Lower lobe of right lung (tissue), 2 donors: ENCODE results near the gene CRAT. TPM values are rescaled to one million over a fixed set of nuclear protein-coding genes. Genes with fewer than 3 reads are reported as not detected.
"Not testable (repeated sequence)": the region's sequence is repeated elsewhere in the genome, so short reads cannot be mapped to it uniquely, and the experiment has no call there.

ENCODE experiments used
- ATAC-seq, 2 donors: fragments of 200-7000 bp; cut with Tn5 transposase; one replicate each; pipeline ENCODE4 v1.9.1; 2020 to 2022; ENCODE audit warnings: mild to moderate bottlenecking in 2 of 2, moderate library complexity in 2 of 2
- DNase-seq: peaks from one replicate; pipeline ENCODE4 v3.0.0-alpha.2; 2020
- H3K27ac ChIP-seq: fragments of 200-600 bp; one replicate; pipeline ENCODE4 v1.8.0; 2022
- H3K27me3 ChIP-seq: fragments of 200-600 bp; one replicate; pipeline ENCODE4 v1.8.0; 2022; ENCODE audit warnings: low read depth
- H3K36me3 ChIP-seq: fragments of 200-600 bp; one replicate; pipeline ENCODE4 v1.8.0; 2022; ENCODE audit warnings: mild to moderate bottlenecking
- H3K4me1 ChIP-seq: fragments of 200-600 bp; one replicate; pipeline ENCODE4 v1.8.0; 2022
- H3K4me3 ChIP-seq: fragments of 200-600 bp; one replicate; pipeline ENCODE4 v1.8.0; 2022; ENCODE audit warnings: mild to moderate bottlenecking
- H3K9me3 ChIP-seq: fragments of 200-600 bp; one replicate; pipeline ENCODE4 v1.8.0; 2022
- intact Hi-C: fragments of 100-400 bp; cut with DNase I; formaldehyde crosslinking; loops from one replicate; pipeline ENCODE4 v1.11.0; 2022
- total RNA-seq: library from RNA; stranded (reverse); fragmentation: NEBNext Ultra II Directional; extraction: Animal tissue kit (Norgen Biotek cat#: 25700); gene quantifications from one replicate; pipeline ENCODE4 v1.2.1, GENCODE V29; 2021
- TF ChIP-seq, protein P1 (sequence below): fragments of 200-600 bp; IDR thresholded peaks from one replicate; pipeline ENCODE4 v1.8.0; 2022; ENCODE audit warnings: antibody characterized with exemption, mild to moderate bottlenecking
- donor health status: DM: no; HTN: yes; CAD: no; lungs with severe emphysema.

Gene CRAT
- total RNA-seq, 1 donor from 2014 or later = 23.2 TPM

DNA sequence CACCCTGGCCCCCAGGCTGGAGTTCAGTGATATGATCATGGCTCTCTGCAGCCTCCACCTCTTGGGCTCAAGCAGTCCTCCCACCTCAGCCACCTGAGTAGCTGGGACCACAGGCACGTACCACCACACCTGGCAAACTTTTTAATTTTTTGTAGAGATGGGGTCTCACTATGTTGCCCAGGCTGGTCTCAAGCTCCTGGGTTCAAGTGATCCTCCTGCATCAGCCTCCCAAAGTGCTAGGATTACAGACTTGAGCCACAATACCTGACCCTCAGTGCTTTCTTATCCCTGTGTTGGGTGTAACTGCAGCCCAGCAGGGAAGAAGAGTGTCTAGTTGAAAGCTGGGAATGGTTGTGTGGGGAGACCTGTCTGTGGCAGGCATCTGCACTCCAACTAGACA, 11.5 kb upstream of the CRAT start:
- Histone ChIP-seq H3K4me1 (peaks cover 4% of the 10 kb centered on the region), H3K27me3 (no peaks in the 10 kb centered on the region), H3K4me3 (no peak overlapping the region), H3K9me3 (no peaks in the 10 kb centered on the region), H3K36me3 (peaks cover 67% of the 10 kb centered on the region), H3K27ac (no peak overlapping the region)
- no peak for ATAC-seq
- intact Hi-C loops = no loop called here
- TF ChIP-seq, protein P1, sequence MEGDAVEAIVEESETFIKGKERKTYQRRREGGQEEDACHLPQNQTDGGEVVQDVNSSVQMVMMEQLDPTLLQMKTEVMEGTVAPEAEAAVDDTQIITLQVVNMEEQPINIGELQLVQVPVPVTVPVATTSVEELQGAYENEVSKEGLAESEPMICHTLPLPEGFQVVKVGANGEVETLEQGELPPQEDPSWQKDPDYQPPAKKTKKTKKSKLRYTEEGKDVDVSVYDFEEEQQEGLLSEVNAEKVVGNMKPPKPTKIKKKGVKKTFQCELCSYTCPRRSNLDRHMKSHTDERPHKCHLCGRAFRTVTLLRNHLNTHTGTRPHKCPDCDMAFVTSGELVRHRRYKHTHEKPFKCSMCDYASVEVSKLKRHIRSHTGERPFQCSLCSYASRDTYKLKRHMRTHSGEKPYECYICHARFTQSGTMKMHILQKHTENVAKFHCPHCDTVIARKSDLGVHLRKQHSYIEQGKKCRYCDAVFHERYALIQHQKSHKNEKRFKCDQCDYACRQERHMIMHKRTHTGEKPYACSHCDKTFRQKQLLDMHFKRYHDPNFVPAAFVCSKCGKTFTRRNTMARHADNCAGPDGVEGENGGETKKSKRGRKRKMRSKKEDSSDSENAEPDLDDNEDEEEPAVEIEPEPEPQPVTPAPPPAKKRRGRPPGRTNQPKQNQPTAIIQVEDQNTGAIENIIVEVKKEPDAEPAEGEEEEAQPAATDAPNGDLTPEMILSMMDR = no peak
- no peak for DNase-seq

GRCh38 chr9:129121483-129121882, 10.9 kb upstream of the CRAT start:
- H3K36me3 ChIP-seq = peaks cover 61% of the 10 kb centered on the region
- H3K4me3 ChIP-seq = no peak overlapping the region
- peak in 1 of 2 donors; percentile 27 for ATAC-seq

GRCh38 chr9:129118799-129119198, 8.2 kb upstream of the CRAT start:
- Histone ChIP-seq H3K36me3 (peaks cover 36% of the 10 kb centered on the region), H3K4me1 (peaks cover 8% of the 10 kb centered on the region), H3K27ac (no peak overlapping the region), H3K27me3 (no peaks in the 10 kb centered on the region), H3K9me3 (no peaks in the 10 kb centered on the region), H3K4me3 (no peak overlapping the region)
- intact Hi-C loops = no loop called here
- DNase-seq (no peak), ATAC-seq (no peak)
- TF ChIP-seq, protein P1 = no peak

More at GRCh38 chr9:129121483-129121882, 10.9 kb upstream of the CRAT start:
- TF ChIP-seq, protein P1 = no peak
- no peaks in the 10 kb centered on the region for H3K9me3 ChIP-seq
- H3K27ac ChIP-seq = no peak overlapping the region
- no peaks in the 10 kb centered on the region for H3K4me1 ChIP-seq
- DNase-seq = no peak
- intact Hi-C loops = no loop called here
- H3K27me3 ChIP-seq = no peaks in the 10 kb centered on the region

- intact Hi-C loops = no loop called here
- Histone ChIP-seq H3K27me3 (no peaks in the 10 kb centered on the region), H3K9me3 (no peaks in the 10 kb centered on the region), H3K4me3 (no peak overlapping the region), H3K36me3 (no peaks in the 10 kb centered on the region), H3K27ac (no peak overlapping the region), H3K4me1 (peaks cover 39% of the 10 kb centered on the region)
- TF ChIP-seq, protein P1 = no peak
- ATAC-seq (no peak), DNase-seq (peak; percentile 66)
Observed at GRCh38 chr9:129113645-129114304, 3.2 kb upstream of the CRAT start.

DNA sequence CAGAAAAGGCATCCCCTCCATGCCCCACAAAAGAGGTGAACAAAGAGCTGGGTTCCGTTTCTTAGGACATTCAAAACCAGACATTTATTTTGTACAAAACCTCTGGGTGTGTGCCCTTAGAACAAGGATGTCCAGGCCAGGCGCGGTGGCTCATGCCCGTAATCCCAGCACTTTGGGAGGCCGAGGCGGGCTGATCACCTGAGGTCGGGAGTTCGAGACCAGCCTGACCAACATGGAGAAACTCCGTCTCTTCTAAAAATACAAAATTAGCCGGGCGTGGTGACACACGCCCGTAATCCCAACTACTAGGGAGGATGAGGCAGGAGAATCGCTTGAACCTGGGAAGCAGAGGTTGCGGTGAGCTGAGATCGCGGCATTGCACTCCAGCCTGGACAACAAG, 1.9 kb upstream of the CRAT start:
- Histone ChIP-seq H3K4me3 (peak overlapping the region; percentile 73), H3K4me1 (peaks cover 39% of the 10 kb centered on the region)
- H3K27me3 ChIP-seq, H3K9me3 ChIP-seq, H3K27ac ChIP-seq, DNase-seq, ATAC-seq, H3K36me3 ChIP-seq, intact Hi-C loops: not testable (repeated sequence)

GRCh38 chr9:129111528-129112151, 1.0 kb upstream of the CRAT start:
- intact Hi-C loops = no loop called here
- peak overlapping the region; percentile 93 for H3K27ac ChIP-seq
- ATAC-seq (peak; percentile 13 to 32), DNase-seq (no peak)
- H3K9me3 ChIP-seq = no peaks in the 10 kb centered on the region
- H3K4me1 ChIP-seq = peaks cover 39% of the 10 kb centered on the region
- TF ChIP-seq, protein P1 = no peak
- peak overlapping the region; percentile 73 for H3K4me3 ChIP-seq
- H3K27me3 ChIP-seq = no peaks in the 10 kb centered on the region
- peaks cover 12% of the 10 kb centered on the region for H3K36me3 ChIP-seq
